ENCODE measurements around the gene ARHGAP15. TPM values are rescaled to one million over a fixed set of nuclear protein-coding genes. Genes with fewer than 3 reads are reported as not detected.

Gene ARHGAP15
- total RNA-seq, 1 donor from 2014 or later: not detected

DNA sequence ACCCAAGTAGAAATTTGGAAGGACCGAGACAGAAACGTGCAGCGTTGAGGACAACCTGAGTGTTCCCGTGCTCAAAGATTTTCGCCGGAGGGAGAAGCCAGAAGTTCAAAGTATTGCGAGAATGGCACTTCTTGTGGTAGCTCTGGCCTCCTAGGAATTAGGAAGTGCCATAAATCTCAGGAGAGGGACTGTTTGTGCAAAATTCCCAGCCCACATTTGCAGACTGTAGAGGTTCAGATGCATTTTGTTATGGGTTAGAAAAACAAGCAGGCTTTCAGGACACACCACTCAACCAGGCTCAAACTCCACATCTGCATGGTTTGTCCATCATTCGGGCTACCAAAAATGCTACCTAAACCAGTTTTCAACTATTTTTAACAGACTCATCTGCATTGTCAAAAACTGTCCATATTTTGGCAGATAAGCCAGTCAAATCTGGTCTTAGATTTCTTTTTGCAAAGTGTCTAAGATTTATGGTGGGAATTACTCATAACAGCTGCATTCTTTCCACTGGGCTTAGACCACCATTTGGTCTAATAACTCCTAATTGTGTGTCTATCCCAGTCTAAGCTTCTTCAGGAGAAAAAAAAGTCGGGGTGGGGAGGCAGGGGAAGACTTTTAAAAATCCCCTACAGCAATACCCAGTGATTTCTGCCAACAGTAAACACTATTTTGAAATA lies 422.9 kb downstream of the ARHGAP15 start:
- H3K36me3 ChIP-seq (ENCODE audit: insufficient read depth, low read length): no peaks in the 10 kb centered on the region
- H3K4me1 ChIP-seq (ENCODE audit: insufficient read depth, low read length): no peaks in the 10 kb centered on the region
- H3K4me3 ChIP-seq (ENCODE audit: insufficient read depth, low read depth, low read length): no peak overlapping the region
- no peak overlapping the region for H3K9ac ChIP-seq (ENCODE audit: low read length)
- H3K27ac Mint-ChIP-seq (ENCODE audit: unreplicated experiment): no peak overlapping the region
- H3K9me3 ChIP-seq (ENCODE audit: insufficient read depth, low read depth, low read length): no peaks in the 10 kb centered on the region
- no peak for FAIRE-seq
- peaks cover 17% of the 10 kb centered on the region for H3K4me1 Mint-ChIP-seq (ENCODE audit: low read depth, unreplicated experiment)
- H3K4me3 Mint-ChIP-seq (ENCODE audit: unreplicated experiment): no peak overlapping the region
- H3K36me3 Mint-ChIP-seq (ENCODE audit: low read depth, unreplicated experiment): no peaks in the 10 kb centered on the region
- H3K9me3 Mint-ChIP-seq (ENCODE audit: unreplicated experiment): no peaks in the 10 kb centered on the region
- H3K79me2 ChIP-seq (ENCODE audit: insufficient read depth, low read length): no peaks in the 10 kb centered on the region
- H3K4me2 ChIP-seq (ENCODE audit: low read length): no peak overlapping the region
- H3K27me3 ChIP-seq (ENCODE audit: insufficient read depth, low read length): no peaks in the 10 kb centered on the region
- H4K20me1 ChIP-seq (ENCODE audit: insufficient read depth, low read length): no peaks in the 10 kb centered on the region
- no peak overlapping the region for H2AFZ ChIP-seq (ENCODE audit: low read depth, low read length)
- no peak overlapping the region for H3K27ac ChIP-seq (ENCODE audit: low read depth, low read length)
- DNase-seq (ENCODE audit: low read depth): peak; percentile 8
- no peak for TF ChIP-seq EZH2 (IDR thresholded peaks at IDR 0.05; ENCODE audit: insufficient read depth, low read length)
- TF ChIP-seq, protein P1, sequence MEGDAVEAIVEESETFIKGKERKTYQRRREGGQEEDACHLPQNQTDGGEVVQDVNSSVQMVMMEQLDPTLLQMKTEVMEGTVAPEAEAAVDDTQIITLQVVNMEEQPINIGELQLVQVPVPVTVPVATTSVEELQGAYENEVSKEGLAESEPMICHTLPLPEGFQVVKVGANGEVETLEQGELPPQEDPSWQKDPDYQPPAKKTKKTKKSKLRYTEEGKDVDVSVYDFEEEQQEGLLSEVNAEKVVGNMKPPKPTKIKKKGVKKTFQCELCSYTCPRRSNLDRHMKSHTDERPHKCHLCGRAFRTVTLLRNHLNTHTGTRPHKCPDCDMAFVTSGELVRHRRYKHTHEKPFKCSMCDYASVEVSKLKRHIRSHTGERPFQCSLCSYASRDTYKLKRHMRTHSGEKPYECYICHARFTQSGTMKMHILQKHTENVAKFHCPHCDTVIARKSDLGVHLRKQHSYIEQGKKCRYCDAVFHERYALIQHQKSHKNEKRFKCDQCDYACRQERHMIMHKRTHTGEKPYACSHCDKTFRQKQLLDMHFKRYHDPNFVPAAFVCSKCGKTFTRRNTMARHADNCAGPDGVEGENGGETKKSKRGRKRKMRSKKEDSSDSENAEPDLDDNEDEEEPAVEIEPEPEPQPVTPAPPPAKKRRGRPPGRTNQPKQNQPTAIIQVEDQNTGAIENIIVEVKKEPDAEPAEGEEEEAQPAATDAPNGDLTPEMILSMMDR (IDR thresholded peaks at IDR 0.05; ENCODE audit: insufficient read depth, low read depth, low read length): no peak
- H3K27me3 Mint-ChIP-seq (ENCODE audit: low read depth, unreplicated experiment): no peaks in the 10 kb centered on the region

DNA sequence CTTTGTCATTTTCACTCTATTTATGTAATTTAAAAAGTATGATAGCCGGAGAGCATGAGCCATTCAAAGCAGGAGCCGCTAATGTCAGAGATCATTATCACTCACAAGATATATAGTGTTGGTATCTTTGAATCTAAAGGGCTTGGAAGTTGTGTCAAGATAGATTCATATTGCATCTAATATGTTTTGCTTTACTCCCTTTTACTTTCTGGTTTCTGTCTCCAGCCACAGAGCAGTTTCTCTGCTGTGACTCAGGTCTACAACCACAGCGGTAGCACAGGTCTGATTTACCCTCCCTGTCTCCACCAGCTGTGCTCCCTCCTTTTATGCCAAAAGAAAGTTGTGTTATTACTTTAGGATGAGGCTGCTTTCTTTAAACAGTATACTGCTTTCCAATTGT lies 424.0 kb downstream of the ARHGAP15 start:
- Mint-ChIP-seq H3K27ac (ENCODE audit: unreplicated experiment) (no peak overlapping the region), H3K9me3 (ENCODE audit: unreplicated experiment) (no peaks in the 10 kb centered on the region), H3K36me3 (ENCODE audit: low read depth, unreplicated experiment) (no peaks in the 10 kb centered on the region), H3K4me3 (ENCODE audit: unreplicated experiment) (no peak overlapping the region), H3K4me1 (ENCODE audit: low read depth, unreplicated experiment) (peaks cover 17% of the 10 kb centered on the region), H3K27me3 (ENCODE audit: low read depth, unreplicated experiment) (no peaks in the 10 kb centered on the region)
- Histone ChIP-seq H3K9me3 (ENCODE audit: insufficient read depth, low read depth, low read length) (no peaks in the 10 kb centered on the region), H3K4me3 (ENCODE audit: insufficient read depth, low read depth, low read length) (no peak overlapping the region), H3K9ac (ENCODE audit: low read length) (no peak overlapping the region), H3K36me3 (ENCODE audit: insufficient read depth, low read length) (no peaks in the 10 kb centered on the region), H4K20me1 (ENCODE audit: insufficient read depth, low read length) (no peaks in the 10 kb centered on the region), H3K4me1 (ENCODE audit: insufficient read depth, low read length) (no peaks in the 10 kb centered on the region), H3K79me2 (ENCODE audit: insufficient read depth, low read length) (no peaks in the 10 kb centered on the region), H3K4me2 (ENCODE audit: low read length) (no peak overlapping the region), H2AFZ (ENCODE audit: low read depth, low read length) (no peak overlapping the region), H3K27me3 (ENCODE audit: insufficient read depth, low read length) (no peaks in the 10 kb centered on the region), H3K27ac (ENCODE audit: low read depth, low read length) (no peak overlapping the region)
- no peak for TF ChIP-seq EZH2 (IDR thresholded peaks at IDR 0.05; ENCODE audit: insufficient read depth, low read length)
- TF ChIP-seq, protein P1 (IDR thresholded peaks at IDR 0.05; ENCODE audit: insufficient read depth, low read depth, low read length): no peak
- DNase-seq (ENCODE audit: low read depth) (no peak), FAIRE-seq (no peak)

DNA sequence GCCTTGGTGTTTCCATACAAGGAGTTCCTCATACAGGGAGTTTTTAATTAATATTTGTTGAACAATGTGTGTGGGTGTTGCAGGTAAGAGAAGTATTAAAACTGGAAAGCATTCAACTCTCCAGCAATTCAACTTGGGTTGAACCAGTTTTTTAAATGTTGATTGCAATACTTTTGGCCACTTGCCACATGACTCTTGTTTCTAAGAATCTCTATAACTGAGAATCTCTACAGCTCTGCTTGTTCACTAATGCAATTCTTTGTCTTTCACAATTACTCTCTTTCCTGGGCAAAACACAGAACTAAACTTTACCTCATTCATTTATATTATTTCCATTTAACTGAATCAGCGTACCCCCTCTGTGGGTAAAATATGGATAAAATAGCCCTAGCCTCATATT lies 429.4 kb downstream of the ARHGAP15 start:
- Histone ChIP-seq H3K27me3 (ENCODE audit: insufficient read depth, low read length) (no peaks in the 10 kb centered on the region), H3K9me3 (ENCODE audit: insufficient read depth, low read depth, low read length) (no peaks in the 10 kb centered on the region), H3K4me1 (ENCODE audit: insufficient read depth, low read length) (no peaks in the 10 kb centered on the region), H3K4me3 (ENCODE audit: insufficient read depth, low read depth, low read length) (no peak overlapping the region), H3K4me2 (ENCODE audit: low read length) (no peak overlapping the region), H3K36me3 (ENCODE audit: insufficient read depth, low read length) (no peaks in the 10 kb centered on the region), H3K27ac (ENCODE audit: low read depth, low read length) (no peak overlapping the region), H2AFZ (ENCODE audit: low read depth, low read length) (no peak overlapping the region), H3K79me2 (ENCODE audit: insufficient read depth, low read length) (no peaks in the 10 kb centered on the region), H3K9ac (ENCODE audit: low read length) (no peak overlapping the region), H4K20me1 (ENCODE audit: insufficient read depth, low read length) (no peaks in the 10 kb centered on the region)
- no peak for FAIRE-seq
- Mint-ChIP-seq H3K4me1 (ENCODE audit: low read depth, unreplicated experiment) (peaks cover under 1% of the 10 kb centered on the region), H3K9me3 (ENCODE audit: unreplicated experiment) (no peaks in the 10 kb centered on the region), H3K36me3 (ENCODE audit: low read depth, unreplicated experiment) (no peaks in the 10 kb centered on the region), H3K4me3 (ENCODE audit: unreplicated experiment) (no peak overlapping the region), H3K27ac (ENCODE audit: unreplicated experiment) (no peak overlapping the region), H3K27me3 (ENCODE audit: low read depth, unreplicated experiment) (no peaks in the 10 kb centered on the region)
- peak; percentile 63 for DNase-seq (ENCODE audit: low read depth)
- no peak for TF ChIP-seq EZH2 (IDR thresholded peaks at IDR 0.05; ENCODE audit: insufficient read depth, low read length)
- TF ChIP-seq, protein P1 (IDR thresholded peaks at IDR 0.05; ENCODE audit: insufficient read depth, low read depth, low read length): no peak
